Measurements from ENCODE around the gene CLASP1.

DNA sequence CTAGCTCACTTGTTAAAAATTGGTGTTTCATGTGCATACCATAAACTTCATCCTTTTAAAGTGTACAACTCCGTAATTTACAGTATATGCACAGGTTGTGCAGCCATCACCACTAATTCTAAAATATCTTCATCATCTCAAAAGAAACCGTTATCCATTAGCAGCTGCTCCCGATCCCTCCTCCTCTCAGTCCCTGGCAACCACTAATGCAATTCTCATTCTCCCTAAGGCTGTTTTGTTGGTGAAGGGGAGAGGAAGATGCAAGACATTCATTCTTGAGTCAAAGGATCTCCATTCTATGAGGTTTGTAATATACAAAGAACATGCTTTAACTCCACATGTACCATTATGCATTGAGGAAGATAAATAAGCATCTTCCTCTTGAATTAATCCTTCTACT is 70.0 kb downstream of the CLASP1 start:
- no peak for TF ChIP-seq POLR2A (IDR thresholded peaks at IDR 0.05)
- no peak for TF ChIP-seq CTCF (IDR thresholded peaks at IDR 0.05)
